Right hindlimb (tissue), 1 donor: ENCODE results near the gene ST8SIA6.
A peak's percentile ranks its signal among the peaks of the same experiment; 100 is the strongest.

ENCODE experiments used
- DNase-seq: peaks from one replicate; pipeline ENCODE4 v3.0.0-alpha.2; 2018

Gene ST8SIA6

DNA sequence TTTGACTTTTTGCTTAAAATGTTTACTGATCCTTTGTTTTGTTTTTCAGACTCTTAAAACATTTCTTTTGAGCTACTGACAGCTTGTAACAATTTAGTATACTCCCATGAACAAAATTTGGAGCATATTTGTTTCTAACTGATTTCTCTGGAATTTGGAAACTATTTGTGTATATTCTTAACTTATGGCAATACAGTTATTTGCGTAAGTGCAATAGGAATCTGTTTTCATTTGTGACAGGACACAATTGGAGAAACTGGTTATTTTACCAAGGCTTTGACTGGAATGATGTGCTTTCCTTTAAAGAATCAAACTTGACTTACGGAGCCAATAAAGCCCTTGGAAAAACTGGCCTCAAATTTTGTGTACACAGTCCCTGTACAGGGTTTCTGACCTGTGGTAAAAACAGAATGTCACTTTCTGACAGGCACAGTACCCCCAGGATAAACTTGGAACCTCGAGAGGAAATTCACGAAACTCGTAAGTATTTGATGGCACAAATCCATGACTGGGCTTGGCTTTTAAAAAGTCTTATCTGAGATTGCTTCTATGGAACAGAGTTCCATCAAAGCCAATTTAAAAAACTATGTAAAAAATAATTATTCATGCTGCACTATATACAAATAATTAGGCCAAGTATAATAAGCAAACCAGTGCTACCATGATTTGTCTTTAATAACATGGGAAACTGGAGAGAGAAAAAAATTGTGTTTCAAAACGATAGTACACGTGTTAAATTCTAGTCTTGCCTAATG, 70.4 kb downstream of the ST8SIA6 start:
- no peak for DNase-seq

DNA sequence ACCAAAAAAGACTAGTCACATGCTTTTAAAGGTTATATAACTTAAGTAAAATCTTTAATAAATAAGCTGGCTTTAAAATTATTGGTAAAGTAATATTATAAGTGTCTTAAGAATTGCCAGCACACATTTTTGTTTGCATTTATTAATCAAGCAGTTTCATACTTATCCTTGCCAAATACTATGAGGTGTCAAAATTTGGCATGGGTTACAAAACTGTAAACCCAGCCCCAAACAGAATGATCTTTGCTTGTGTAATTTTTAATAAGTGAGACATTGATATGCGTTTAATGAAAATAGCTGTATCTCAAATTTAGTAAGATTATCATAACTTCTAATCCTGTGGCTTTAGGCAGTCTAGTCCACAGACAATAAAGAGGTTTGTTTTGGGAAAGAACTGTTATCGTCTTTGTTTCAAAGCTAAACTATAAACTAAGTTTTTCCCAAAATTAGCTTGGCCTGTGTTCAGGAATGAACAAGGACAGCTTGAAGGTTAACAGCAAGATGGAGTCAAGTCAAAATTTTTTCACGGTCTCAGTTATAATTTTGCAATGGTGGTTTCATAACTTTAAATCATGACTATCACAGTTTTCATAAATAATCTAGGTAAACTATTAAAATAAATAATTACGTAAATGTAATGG, 72.8 kb downstream of the ST8SIA6 start:
- no peak for DNase-seq

GRCh38 chr10:17380888-17381287, 73.5 kb downstream of the ST8SIA6 start:
- no peak for DNase-seq

- no peak for DNase-seq
Measured at GRCh38 chr10:17380016-17380415, 74.4 kb downstream of the ST8SIA6 start.

DNA sequence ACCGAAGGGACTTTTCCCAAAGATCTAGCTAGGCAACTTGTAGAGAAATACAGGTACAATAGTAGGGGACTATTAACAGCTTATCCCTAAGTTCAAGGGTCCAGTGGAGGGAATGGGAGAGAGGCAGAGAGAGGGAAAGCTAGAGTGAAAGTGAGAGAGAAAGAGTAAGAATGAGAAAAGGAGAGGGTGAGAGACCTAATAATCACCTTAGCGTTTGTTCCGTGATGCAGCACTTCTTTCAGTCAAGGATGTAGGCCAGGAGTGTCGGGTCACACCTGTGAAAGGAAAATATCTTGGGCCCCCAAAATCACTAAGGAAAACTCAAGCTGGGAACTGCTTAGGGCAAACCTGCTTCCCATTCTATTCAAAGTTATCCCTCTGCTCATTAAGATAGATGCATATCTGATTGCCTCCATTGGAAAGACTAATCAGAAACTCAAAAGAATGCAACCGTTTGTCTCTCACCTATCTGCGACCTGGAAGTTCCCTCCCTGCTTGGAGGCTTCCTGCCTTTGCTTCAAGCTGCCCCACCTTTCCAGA, 75.2 kb downstream of the ST8SIA6 start:
- DNase-seq, result no peak

DNA sequence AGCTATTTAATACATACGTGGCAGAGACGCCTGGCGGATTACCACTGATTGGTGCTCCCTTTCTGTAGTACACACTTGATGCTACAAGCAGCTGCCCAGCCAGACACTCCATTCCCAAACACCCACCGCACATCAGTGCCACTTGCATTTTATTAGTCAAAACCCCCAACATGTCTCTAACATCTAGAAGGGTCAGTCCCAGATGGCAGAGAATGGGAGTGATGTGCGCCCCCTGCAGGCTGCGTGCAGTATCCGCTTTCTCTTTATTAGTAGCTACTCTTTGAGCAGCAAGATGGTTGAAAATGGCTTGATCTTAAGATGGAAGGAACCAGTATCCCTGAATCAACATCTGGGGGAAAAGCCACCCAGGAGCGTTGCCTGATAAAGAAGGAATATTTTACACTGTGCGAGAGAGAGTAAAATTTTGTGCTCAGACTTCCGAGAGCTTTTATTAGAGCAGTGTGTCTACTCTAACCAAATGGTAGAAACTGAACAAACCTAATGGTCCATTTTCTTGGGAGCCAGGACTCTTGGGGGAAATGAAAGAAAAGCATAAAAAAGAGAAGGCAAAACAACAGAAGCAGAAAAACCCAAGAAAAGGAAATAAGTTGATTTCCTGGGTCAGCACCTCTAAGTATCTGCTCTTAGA, 78.3 kb downstream of the ST8SIA6 start:
- no peak for DNase-seq

- DNase-seq, result no peak
Measured at GRCh38 chr10:17368708-17369272, 85.6 kb downstream of the ST8SIA6 start.

- no peak for DNase-seq
Measured at GRCh38 chr10:17366705-17367104, 87.7 kb downstream of the ST8SIA6 start.

DNA sequence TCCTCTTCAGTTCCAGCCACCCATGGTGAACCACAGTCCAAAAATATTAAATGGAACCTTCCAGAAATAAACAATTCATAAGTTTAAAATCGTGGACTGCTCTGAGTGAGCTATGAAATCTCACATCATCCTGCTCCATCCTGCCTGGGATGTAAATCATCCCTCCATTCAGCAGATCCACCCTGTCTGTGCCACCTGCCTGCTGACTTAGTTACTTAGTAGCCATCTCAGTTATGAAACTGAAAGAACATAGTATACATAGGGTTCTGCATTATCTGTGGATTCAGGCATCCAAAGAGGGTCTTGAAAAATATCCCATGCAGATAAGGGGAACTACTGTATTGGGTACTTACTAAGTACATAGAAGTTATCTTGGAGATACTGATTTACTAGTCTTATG, 89.0 kb downstream of the ST8SIA6 start:
- DNase-seq, result no peak

- no peak for DNase-seq
Measured at GRCh38 chr10:17358461-17358860, 95.9 kb downstream of the ST8SIA6 start.

- DNase-seq, result no peak
Measured at GRCh38 chr10:17357781-17358180, 96.6 kb downstream of the ST8SIA6 start.

DNA sequence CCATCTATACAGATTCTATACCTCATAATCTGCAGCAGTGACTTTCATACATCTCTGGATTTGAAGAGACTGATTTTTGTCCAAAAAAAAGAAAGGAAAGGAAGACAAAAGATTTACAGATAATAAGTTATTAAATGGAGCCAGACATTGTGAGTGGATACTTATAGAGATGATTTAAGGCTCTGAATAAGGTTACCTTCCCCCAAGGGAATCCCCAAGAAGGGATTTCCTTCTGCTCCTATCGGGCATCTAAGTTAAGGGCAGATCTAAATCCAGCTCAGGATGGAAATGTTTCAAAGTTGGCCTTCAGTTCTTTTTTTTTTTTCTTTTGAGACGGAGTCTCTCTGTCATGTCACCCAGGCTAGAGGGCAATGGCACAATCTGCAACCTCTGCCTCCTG, 97.6 kb downstream of the ST8SIA6 start:
- no peak for DNase-seq

- no peak for DNase-seq
Measured at GRCh38 chr10:17354781-17355180, 99.6 kb downstream of the ST8SIA6 start.

DNA sequence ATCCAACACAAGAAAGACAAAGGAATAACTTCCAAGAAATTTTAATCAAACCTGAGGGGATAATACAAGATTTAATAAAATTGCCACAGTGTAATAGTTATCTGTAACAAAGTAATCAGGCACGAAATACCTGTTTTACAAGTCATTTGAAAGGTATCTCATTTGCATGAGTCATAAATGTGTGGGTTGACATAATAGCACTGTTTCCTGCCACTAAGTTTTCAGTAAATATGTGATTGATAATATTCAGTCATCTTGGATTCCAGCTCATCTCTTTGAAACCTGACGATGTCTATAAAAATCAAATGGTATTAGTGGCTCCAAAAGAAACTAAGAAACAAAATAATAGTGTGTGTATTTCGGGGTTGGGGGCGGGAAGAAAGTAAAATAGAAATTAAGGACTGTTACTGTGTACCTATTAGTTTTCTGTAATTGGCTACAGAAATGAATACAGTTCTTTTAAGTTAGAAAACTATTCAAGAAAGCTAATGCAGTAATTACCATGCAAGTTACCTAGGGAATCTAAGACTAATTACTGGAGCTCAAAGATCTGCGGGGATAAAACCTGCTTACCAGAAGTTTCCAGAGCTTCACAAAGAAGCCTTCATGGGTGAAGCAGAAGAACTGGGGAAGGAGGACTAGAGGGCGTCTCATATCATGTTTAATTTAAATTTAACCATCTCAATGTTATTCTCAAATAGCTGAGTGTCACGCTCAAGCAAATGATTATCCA, 100.7 kb downstream of the ST8SIA6 start:
- no peak for DNase-seq

GRCh38 chr10:17352583-17352982, 101.8 kb downstream of the ST8SIA6 start:
- no peak for DNase-seq

DNA sequence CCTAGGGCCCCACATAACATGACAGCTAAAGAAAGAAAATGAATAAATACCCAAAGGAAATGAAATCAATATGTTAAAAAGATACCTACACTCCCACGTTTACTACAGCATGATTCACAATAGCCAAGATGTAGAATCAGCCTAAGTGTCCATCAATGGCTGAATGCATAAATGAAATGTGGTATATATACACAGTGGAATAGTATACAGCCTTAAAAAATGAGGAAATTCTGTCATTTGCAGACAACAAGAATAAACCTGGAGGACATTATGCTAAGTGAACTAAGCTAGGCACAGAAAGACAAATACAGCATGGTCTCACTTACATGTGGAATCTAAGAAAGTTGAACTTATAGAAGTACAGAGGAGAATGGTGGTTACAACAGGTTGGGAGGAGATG, 102.9 kb downstream of the ST8SIA6 start:
- DNase-seq, result no peak

GRCh38 chr10:17349717-17350116, 104.7 kb downstream of the ST8SIA6 start:
- DNase-seq, result no peak

- peak; percentile 78 for DNase-seq
Measured at GRCh38 chr10:17348501-17349349, 105.7 kb downstream of the ST8SIA6 start.

DNA sequence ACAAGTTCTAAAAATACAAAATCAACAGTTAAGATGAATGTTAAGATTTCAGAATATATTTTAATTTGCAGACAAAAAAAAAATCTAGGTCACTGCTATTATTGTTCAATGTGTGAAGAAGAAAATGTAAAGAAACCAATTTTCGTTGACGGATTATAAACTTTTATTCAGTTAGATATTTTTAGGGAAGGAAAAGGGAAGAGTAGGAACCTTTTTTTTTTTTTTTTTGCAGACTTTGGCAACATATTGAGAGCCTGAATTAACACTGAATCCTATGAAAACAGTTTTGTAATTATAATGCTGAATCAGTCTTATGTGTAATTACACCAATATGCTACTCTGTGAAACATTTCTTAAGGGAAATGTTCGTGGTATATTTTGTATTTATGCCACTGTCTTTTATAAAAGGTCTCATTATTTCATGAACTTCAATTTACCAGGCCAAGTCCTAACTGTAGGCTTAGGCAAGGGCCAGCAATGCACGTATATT, 106.3 kb downstream of the ST8SIA6 start:
- DNase-seq, result no peak

DNA sequence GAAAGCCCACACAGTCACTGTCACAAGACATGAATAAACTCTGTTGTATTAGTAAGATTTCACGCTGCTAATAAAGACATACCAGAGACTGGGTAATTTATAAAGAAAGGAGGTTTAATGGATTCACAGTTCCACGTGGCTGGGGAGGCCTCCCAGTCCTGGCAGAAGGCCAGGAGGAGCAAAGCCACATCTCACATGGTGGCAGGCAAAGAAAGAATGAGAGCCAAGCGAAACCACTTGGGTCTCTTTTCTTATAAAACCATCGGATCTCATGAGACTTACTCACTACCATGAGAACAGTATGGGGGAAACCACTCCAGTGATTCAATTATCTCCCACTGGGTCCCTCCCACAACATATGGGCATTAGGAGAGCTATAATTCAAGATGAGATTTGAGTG, 110.2 kb downstream of the ST8SIA6 start:
- no peak for DNase-seq

GRCh38 chr10:17343118-17343517, 111.3 kb downstream of the ST8SIA6 start:
- DNase-seq, result no peak
